Activated CD8-positive, alpha-beta memory T cell treated with anti-CD3 and anti-CD28 coated beads for 1 hour (primary cell): ENCODE measurements around the gene EHBP1.

Experiments
- DNase-seq, 2 donors: peaks; one replicate each; pipeline ENCODE4 v3.0.0-alpha.2; 2020; ENCODE audit warnings: low read depth in 1 of 2; ENCODE audit errors: extremely low read depth in 1 of 2

Gene EHBP1

DNA sequence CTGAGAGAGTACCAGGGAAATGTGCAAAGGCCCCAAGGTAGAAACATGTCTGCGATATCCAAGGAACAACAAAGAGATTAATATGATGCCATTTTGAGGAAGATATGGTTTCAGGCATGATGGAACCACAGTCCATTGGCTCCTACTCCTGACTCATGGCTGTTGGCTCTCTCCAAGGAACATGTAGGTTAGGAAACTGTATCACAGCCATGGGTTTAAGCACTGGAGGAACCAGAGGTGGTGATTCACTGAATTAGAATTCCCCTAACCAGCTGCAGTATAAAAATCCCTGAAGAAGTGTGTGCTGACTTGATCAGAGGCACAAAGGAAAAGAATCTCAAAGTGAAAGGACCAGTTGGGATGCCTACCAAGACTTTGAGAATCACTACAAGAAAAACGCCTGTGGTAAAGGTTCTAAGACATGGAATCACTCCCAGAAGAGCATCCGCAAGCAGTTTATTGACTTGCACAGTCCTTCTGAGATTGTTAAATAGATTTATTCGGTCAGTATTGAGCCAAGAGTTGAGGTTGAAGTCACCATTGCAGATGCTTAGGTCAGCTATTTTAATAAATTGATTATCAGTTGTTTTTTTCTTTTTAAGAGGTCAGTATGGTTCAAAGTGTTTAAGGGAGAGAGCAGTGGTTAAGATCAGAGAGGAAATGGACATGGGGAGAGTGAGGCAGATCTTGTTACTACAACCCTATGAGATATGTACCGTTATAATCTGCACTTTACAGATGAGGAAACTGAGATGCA lies 234.4 kb downstream of the EHBP1 start:
- no peak for DNase-seq

GRCh38 chr2:62940697-62941096 lies 235.2 kb downstream of the EHBP1 start:
- no peak for DNase-seq

- no peak for DNase-seq
These were observed 235.9 kb downstream of the EHBP1 start for GRCh38 chr2:62941413-62941812.

DNA sequence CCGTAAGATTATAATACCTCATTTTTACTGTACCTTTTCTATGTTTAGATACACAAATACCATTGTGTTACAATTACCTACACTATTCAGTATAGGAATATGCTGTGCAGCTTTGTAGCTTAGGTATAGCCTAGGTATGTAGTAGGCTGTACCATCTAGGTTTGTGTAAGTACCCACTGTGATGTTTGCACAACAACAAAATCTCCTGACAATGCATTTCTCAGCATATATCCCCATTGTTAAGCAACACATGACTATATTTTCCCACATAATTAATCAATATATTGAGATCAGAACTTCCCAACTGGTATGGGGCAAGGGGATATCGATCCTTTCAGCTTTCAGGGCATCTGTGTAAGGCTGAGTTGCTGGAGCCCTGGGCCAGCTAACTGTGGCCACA lies 238.8 kb downstream of the EHBP1 start:
- no peak for DNase-seq

- no peak for DNase-seq
These were observed 241.9 kb downstream of the EHBP1 start for GRCh38 chr2:62947403-62947802.

DNA sequence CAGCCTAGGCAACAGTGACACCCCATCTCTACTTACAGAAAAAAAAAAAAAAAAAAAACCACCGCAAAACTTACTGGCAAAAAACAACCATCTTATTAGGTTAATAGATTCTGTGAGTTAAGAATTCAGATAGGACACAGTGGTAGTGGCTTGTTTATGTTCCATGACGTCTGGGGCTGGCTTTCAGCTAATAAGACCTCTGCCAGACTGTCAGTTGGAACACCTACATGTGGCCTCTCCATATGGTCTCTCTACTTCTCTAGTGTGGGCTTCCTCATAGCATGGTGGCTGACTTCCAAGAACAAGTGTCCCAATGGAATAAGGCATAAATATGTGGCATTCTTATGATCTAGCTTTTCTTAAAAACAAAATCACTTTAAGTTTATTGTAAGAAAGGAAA lies 251.1 kb downstream of the EHBP1 start:
- DNase-seq = no peak

DNA sequence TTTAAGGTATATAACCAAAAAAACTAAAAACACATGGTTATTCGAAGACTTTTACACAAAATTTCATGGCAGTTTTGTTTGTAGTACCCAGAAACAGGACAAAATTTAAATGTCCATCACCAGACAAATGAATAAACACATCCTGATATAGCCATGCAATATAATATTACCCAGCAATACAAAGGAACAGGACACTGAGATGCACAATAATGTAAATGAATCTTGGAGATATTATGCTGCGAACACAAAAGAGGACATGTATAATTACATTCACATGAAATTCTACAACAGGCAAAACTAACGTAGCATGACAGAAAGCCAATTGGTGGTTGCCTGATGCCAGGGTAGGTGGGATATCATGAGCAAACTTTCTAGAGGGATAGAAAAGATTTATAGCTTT lies 252.7 kb downstream of the EHBP1 start:
- DNase-seq = no peak

GRCh38 chr2:62964050-62964449 lies 258.5 kb downstream of the EHBP1 start:
- no peak for DNase-seq

DNA sequence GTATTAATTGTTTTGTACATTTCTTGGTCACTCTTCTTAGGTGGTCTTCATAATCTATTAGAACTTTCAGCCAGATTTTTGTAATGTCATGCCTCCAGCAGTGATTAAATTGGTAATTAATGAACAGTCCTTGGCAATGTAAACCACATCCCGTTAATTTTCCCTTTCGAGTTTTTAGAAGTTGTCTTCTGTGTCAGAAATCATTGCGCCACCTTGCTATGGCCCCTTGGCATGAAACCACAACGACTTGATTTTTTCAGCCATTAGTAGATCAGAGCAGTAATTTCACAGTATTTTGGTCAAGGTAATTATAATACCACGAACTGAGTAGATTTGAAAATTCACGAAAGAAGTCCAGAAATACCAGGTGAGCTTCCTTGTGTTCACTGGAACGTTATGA lies 259.2 kb downstream of the EHBP1 start:
- DNase-seq = no peak

DNA sequence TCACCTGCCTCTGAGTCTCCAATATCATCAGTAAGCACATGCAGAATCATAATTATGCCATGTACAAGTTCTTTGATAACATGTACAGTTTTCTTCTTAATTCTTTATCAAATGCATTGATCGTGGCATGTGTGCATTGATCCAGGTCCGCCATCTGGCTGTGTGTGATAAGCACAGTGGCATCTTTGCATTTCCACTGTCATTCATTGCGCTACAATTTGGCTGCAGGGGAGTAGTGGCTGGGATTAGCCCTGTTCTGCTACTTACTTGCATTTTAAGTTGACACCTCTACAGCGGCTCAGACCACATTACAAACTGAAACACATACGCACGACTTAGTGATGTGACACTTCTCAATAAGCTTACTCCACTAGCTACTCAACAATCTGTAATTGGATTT lies 261.5 kb downstream of the EHBP1 start:
- DNase-seq = no peak

DNA sequence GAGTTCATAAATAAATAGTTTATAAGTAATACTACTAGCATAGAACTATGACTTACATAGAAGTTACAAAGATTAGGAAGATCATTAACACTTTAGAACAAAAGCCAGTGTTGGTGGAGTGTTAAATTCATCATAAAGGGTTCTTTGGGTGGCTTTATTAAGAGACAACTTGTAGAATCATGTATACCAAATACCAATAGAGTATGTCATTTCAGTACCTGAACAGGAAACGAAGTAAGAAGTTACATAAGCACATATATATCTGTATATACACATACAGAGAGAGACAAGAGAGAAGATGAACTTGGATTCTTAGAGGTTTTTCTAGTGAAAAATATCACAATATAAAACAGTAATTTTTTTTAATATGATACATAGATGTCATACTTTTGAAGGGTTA lies 262.7 kb downstream of the EHBP1 start:
- no peak for DNase-seq

- no peak for DNase-seq
These were observed 263.2 kb downstream of the EHBP1 start for GRCh38 chr2:62968668-62969067.

DNA sequence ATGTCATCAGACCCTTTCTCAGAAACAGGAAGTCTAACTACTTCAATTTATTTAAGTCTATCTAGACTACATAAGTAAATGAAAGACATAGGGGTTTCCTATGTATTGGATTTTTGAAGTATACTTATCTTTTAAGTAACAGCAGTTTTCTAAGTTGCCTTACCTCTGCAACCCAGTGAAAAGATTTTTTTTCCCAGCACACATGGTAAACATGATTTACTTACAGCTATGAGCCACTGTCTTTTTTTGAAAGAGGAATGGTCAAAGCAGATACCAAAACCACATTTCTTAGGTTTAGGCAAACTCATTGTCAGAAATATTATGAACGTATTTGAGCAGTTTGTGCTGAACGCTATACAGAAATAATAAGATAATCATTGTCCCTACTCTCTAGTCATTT lies 266.4 kb downstream of the EHBP1 start:
- no peak for DNase-seq

DNA sequence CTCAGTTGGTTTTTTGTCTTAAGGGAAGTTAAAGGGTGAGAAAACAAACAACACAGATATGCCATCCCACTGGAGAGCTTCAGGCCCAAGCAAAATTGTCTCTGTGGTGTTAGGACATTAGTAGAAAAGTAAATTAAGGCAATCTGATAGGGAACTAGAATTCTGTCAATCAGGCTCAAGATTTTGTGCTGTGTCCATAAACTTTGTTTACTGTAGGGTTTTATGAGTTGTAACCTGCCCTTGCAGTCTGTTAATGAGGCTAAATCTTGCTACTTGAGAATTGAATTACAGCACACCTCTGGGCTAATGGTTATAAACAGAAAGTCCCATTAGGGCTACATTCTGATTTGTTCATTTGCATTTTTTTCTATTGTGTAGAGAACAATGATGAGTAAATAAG lies 267.1 kb downstream of the EHBP1 start:
- no peak for DNase-seq

- no peak for DNase-seq
These were observed 269.5 kb downstream of the EHBP1 start for GRCh38 chr2:62974999-62975398.

DNA sequence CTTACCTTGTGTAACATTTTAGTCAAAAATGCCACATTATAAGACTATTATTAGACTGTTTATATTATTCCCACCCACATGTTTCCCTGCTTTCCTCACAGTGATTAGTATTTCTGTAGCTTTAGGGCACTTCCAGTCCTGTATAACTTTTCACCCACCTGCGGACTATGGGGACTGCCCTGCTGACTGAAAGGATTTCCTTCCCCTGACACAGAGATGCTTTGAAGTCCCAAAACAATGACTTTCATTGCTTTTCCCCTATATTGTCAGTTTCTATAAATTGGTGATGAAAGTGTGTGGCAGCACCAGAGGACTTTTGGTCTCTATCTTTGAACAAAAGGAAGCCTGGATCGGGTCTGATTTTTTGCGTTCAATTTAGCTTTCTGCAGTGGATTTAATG lies 286.1 kb downstream of the EHBP1 start:
- no peak for DNase-seq

DNA sequence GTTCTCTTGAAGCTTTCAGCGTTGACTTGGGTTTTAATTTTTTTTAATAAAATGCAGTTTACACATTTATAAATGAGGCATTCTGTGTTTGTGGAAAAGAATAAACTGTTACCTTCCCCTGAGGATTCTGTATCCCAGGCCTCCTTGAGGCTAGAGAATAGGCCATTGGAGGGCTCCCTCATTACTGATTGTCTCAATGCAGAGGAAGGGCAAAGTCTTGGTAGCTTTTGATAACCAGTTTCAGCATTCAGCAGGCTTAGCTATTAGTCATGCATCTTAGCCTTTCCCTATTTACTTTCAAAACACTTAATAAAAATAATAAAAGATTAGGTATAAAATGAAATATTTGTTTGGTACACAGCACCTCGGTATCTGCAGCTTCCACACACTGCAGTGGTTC lies 287.0 kb downstream of the EHBP1 start:
- DNase-seq = no peak

DNA sequence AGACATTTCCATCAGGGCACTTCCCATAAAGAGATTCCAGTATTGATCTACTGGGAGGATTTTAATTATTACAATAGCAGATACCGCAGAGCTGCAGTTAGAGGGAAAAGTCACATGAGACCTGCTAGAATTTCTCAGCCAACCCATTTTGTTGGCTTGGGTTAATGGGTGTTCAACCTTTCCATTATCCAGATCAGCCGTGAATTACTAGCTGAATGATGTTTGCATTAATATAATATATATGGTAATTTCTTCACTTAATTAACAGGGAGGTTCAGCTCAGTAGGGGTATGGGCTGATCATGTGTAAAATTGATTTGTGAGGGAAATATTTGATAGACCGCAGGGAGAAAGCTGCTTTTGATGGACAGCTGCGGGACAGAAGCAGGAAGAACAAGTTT lies 288.7 kb downstream of the EHBP1 start:
- DNase-seq = no peak

GRCh38 chr2:62996534-62997186 lies 291.1 kb downstream of the EHBP1 start:
- no peak for DNase-seq

- DNase-seq = no peak
These were observed 293.4 kb downstream of the EHBP1 start for GRCh38 chr2:62998949-62999348.

- no peak for DNase-seq
These were observed 294.4 kb downstream of the EHBP1 start for GRCh38 chr2:62999905-63000304.

- DNase-seq = no peak
These were observed 295.3 kb downstream of the EHBP1 start for GRCh38 chr2:63000801-63001200.

- no peak for DNase-seq
These were observed 296.1 kb downstream of the EHBP1 start for GRCh38 chr2:63001576-63001975.
